HCT116 (cell line): ENCODE results near the gene RARS2. TPM values are rescaled to one million over a fixed set of nuclear protein-coding genes. Genes with fewer than 3 reads are reported as not detected.

Experiments used
- ATAC-seq: fragments of 200-7000 bp; cut with Tn5 transposase; 2 replicates; pipeline ENCODE4 v1.9.1; 2020; ENCODE audit warnings: mild to moderate bottlenecking, moderate library complexity
- BruUV-seq: library from RNA; stranded (reverse); fragments of 400-500 nt; replicated peaks from 2 replicates; lab custom pipeline; 2021; lab: Mats Ljungman, UMichigan
- CTCF ChIA-PET: fragments of 300-600 bp; sonication (Branson Sonifier 250); formaldehyde crosslinking; loops from one replicate; lab custom pipeline; 2021; ENCODE audit warnings: antibody characterized with exemption; lab: Charles Lee
- POLR2A ChIA-PET: fragments of 300-600, 350-600 bp; sonication (Branson Sonifier 250); formaldehyde crosslinking; loops from one replicate; lab custom pipeline; 2021; ENCODE audit warnings: antibody characterized with exemption; lab: Charles Lee
- RAD21 ChIA-PET, 2 experiments: fragments of 300-600 bp; sonication (Branson Sonifier 250); formaldehyde crosslinking; loops; one replicate each; lab custom pipeline; 2023; ENCODE audit warnings: low total read pairs in 2 of 2; ENCODE audit not compliant: uncharacterized antibody in 2 of 2, unreplicated experiment in 2 of 2, low non-redundant PET in 1 of 2; lab: Charles Lee
- DNase-seq: peaks from one replicate; pipeline ENCODE4 v3.0.0-alpha.2; 2010; ENCODE audit warnings: low read depth, low spot score
- H2AFZ ChIP-seq: fragments of 200-600 bp; shearing (Covaris generic), sonication (generic); 2 replicates; pipeline ENCODE4 v1.6.1; 2017; ENCODE audit warnings: low read depth, mixed run types, mixed read lengths, antibody characterized with exemption, low read length; ENCODE audit not compliant: poor library complexity, severe bottlenecking
- H3K27ac ChIP-seq: 2 replicates; pipeline ENCODE4 v1.5.1; 2012; ENCODE audit warnings: low read depth, low read length
- H3K27me3 ChIP-seq: fragments of 200-600 bp; sonication (generic); 2 replicates; pipeline ENCODE4 v1.6.1; 2016; ENCODE audit warnings: mixed run types, low read length, mixed read lengths; ENCODE audit not compliant: insufficient read depth
- H3K36me3 ChIP-seq, 2 experiments: fragments of 200-500 bp in 1 of 2; fragments of 200-600 bp in 1 of 2; sonication (Bioruptor generic) in 1 of 2; sonication (generic) in 1 of 2; 2 replicates each; pipeline versions ENCODE4 v1.5.1 to v1.6.1; 2014 to 2016; ENCODE audit warnings: low read length in 2 of 2, inconsistent platforms in 1 of 2, mixed read lengths in 1 of 2, mixed run types in 1 of 2; ENCODE audit not compliant: insufficient read depth in 2 of 2, control insufficient read depth in 1 of 2
- H3K4me1 ChIP-seq, 2 experiments: fragments of 200-600 bp in 1 of 2; sonication (generic) in 1 of 2; 2 replicates each; pipeline versions ENCODE4 v1.5.1 to v1.6.1; 2012 to 2017; ENCODE audit warnings: low read length in 2 of 2, inconsistent platforms in 1 of 2, mild to moderate bottlenecking in 1 of 2, mixed read lengths in 1 of 2, mixed run types in 1 of 2, moderate library complexity in 1 of 2; ENCODE audit not compliant: insufficient read depth in 2 of 2, control insufficient read depth in 1 of 2
- H3K4me2 ChIP-seq: fragments of 200-600 bp; sonication (generic); 2 replicates; pipeline ENCODE4 v1.6.1; 2017; ENCODE audit warnings: mixed run types, low read length, mixed read lengths
- H3K4me3 ChIP-seq, 2 experiments: fragments of 200-600 bp in 1 of 2; sonication (generic) in 1 of 2; replicated peaks in 1 of 2; 2 replicates each; pipeline ENCODE4 v1.5.1; 2011 to 2016; ENCODE audit warnings: low read length in 2 of 2, control low read depth in 1 of 2, low read depth in 1 of 2, mild to moderate bottlenecking in 1 of 2, mixed read lengths in 1 of 2, mixed run types in 1 of 2
- H3K79me2 ChIP-seq: fragments of 200-600 bp; sonication (generic); 2 replicates; pipeline ENCODE4 v1.6.1; 2017; ENCODE audit warnings: mild to moderate bottlenecking, mixed run types, low read length, moderate library complexity, mixed read lengths; ENCODE audit not compliant: insufficient read depth
- H3K9ac ChIP-seq: fragments of 200-600 bp; sonication (generic); 2 replicates; pipeline ENCODE4 v1.6.1; 2016; ENCODE audit warnings: low read length, mixed read lengths
- H3K9me2 ChIP-seq: fragments of 200-600 bp; sonication (generic), shearing (Covaris generic); 2 replicates; pipeline ENCODE4 v1.6.1; 2017; ENCODE audit warnings: mixed run types, mild to moderate bottlenecking, moderate library complexity; ENCODE audit not compliant: insufficient read depth
- H3K9me3 ChIP-seq, 2 experiments: fragments of 200-500 bp in 1 of 2; fragments of 200-600 bp in 1 of 2; sonication (Bioruptor generic) in 1 of 2; sonication (generic) in 1 of 2; 2 replicates each; pipeline ENCODE4 v1.6.1; 2014 to 2017; ENCODE audit warnings: low read length in 2 of 2, mixed read lengths in 2 of 2, inconsistent platforms in 1 of 2, low read depth in 1 of 2, mild to moderate bottlenecking in 1 of 2, mixed run types in 1 of 2, moderate library complexity in 1 of 2; ENCODE audit not compliant: control insufficient read depth in 1 of 2, insufficient read depth in 1 of 2
- H4K20me1 ChIP-seq: fragments of 200-600 bp; sonication (generic), shearing (Covaris generic); 2 replicates; pipeline ENCODE4 v1.6.1; 2017; ENCODE audit warnings: mixed run types, mild to moderate bottlenecking, moderate library complexity; ENCODE audit not compliant: insufficient read depth
- CEBPB ChIP-seq: IDR thresholded peaks from 2 replicates; pipeline ENCODE4 v1.6.1; 2012; ENCODE audit warnings: low read depth
- SIN3A ChIP-seq: IDR thresholded peaks from 2 replicates; pipeline ENCODE4 v1.6.1; 2012; ENCODE audit warnings: low read depth
- ZFX ChIP-seq: fragments of 450-650 bp; IDR thresholded peaks from 2 replicates; pipeline ENCODE4 v1.6.1; 2017
- intact Hi-C: fragments of 100-400 bp; cut with micrococcal nuclease; formaldehyde crosslinking; loops from 2 replicates; pipeline ENCODE4 v1.10.0; 2022
- total RNA-seq: library from RNA; stranded (reverse); gene quantifications from one replicate; pipeline ENCODE4 v1.2.1, GENCODE V29; 2021; ENCODE audit not compliant: unreplicated experiment
- TF ChIP-seq, protein P1 (sequence below): IDR thresholded peaks from 2 replicates; pipeline ENCODE4 v1.6.1; 2011; ENCODE audit warnings: mild to moderate bottlenecking, low read length, moderate library complexity; ENCODE audit not compliant: insufficient replicate concordance; ENCODE audit errors: extremely low read depth
- TF ChIP-seq, protein P2 (sequence below), 3 experiments: fragments of 200-600 bp in 1 of 3; sonication (generic) in 1 of 3; IDR thresholded peaks in 2 of 3; conservative IDR thresholded peaks in 1 of 3; 2 replicates each; pipeline ENCODE4 v1.5.1; 2012 to 2017; ENCODE audit warnings: low read depth in 2 of 3, low read length in 2 of 3, antibody characterized with exemption in 1 of 3, borderline replicate concordance in 1 of 3, control low read depth in 1 of 3, mild to moderate bottlenecking in 1 of 3, mixed read lengths in 1 of 3, mixed run types in 1 of 3, moderate library complexity in 1 of 3; ENCODE audit not compliant: insufficient read depth in 1 of 3

The RARS2 gene
- total RNA-seq, 1 experiment from 2014 or later = 34.8 TPM

DNA sequence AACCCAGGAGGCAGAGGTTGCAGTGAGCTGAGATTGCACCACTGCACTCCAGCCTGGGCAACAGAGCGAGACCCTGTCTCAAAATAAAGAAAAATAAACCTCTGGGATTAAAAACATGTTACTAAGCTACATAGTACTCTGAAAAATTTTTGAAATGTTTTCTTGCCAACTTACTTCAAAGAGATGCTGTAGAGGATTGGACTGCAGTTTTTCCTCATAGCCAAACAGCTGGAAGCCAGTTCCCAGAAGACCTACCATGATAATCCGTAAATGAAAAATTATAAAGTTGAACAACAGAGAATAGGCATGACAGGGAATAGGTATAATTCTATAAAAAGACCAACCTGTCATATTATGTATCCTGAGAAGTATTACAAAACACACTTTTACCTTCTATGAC lies 48.0 kb downstream of the RARS2 start:
- peaks cover 0 to 4% of the 10 kb centered on the region in 2 experiments; a peak in 1 of 4 replicates for H3K9me3 ChIP-seq
- ChIA-PET POLR2A (no interaction called here), RAD21 (no interaction called here)
- no peaks in the 10 kb centered on the region for H3K79me2 ChIP-seq
- no peaks in the 10 kb centered on the region for H3K4me1 ChIP-seq
- BruUV-seq = no TSS peak
- H3K27me3 ChIP-seq = no peaks in the 10 kb centered on the region
- intact Hi-C loops = no loop called here
- ATAC-seq = no peak
- no peak overlapping the region for H3K4me3 ChIP-seq
- DNase-seq = no peak
- no peaks in the 10 kb centered on the region for H3K9me2 ChIP-seq
- peaks cover 3 to 27% of the 10 kb centered on the region in 2 experiments; a peak in 2 of 4 replicates for H3K36me3 ChIP-seq
- TF ChIP-seq ZFX (no peak), SIN3A (no peak), CEBPB (no peak)
- TF ChIP-seq, protein P1, sequence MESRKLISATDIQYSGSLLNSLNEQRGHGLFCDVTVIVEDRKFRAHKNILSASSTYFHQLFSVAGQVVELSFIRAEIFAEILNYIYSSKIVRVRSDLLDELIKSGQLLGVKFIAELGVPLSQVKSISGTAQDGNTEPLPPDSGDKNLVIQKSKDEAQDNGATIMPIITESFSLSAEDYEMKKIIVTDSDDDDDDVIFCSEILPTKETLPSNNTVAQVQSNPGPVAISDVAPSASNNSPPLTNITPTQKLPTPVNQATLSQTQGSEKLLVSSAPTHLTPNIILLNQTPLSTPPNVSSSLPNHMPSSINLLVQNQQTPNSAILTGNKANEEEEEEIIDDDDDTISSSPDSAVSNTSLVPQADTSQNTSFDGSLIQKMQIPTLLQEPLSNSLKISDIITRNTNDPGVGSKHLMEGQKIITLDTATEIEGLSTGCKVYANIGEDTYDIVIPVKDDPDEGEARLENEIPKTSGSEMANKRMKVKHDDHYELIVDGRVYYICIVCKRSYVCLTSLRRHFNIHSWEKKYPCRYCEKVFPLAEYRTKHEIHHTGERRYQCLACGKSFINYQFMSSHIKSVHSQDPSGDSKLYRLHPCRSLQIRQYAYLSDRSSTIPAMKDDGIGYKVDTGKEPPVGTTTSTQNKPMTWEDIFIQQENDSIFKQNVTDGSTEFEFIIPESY = no peak
- TF ChIP-seq, protein P2, sequence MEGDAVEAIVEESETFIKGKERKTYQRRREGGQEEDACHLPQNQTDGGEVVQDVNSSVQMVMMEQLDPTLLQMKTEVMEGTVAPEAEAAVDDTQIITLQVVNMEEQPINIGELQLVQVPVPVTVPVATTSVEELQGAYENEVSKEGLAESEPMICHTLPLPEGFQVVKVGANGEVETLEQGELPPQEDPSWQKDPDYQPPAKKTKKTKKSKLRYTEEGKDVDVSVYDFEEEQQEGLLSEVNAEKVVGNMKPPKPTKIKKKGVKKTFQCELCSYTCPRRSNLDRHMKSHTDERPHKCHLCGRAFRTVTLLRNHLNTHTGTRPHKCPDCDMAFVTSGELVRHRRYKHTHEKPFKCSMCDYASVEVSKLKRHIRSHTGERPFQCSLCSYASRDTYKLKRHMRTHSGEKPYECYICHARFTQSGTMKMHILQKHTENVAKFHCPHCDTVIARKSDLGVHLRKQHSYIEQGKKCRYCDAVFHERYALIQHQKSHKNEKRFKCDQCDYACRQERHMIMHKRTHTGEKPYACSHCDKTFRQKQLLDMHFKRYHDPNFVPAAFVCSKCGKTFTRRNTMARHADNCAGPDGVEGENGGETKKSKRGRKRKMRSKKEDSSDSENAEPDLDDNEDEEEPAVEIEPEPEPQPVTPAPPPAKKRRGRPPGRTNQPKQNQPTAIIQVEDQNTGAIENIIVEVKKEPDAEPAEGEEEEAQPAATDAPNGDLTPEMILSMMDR (IDR thresholded peaks at IDR 0.05 in 2 of 3, conservative IDR thresholded peaks at IDR 0.05 in 1 of 3; ENCODE audit: borderline replicate concordance in 1 of 3, insufficient read depth in 1 of 3, low read depth in 2 of 3, low read length in 2 of 3) = no peak
- TF ChIP-seq, all 23 proteins: peak for 0
- no peak overlapping the region for H2AFZ ChIP-seq
- CTCF ChIA-PET = no interaction called here
- no peaks in the 10 kb centered on the region for H4K20me1 ChIP-seq
- no peak overlapping the region for H3K27ac ChIP-seq
- no peak overlapping the region for H3K4me2 ChIP-seq
- no peak overlapping the region for H3K9ac ChIP-seq
